Adrenal gland (tissue), 12 donors: ENCODE results near the gene ANGEL1. TPM values are rescaled to one million over a fixed set of nuclear protein-coding genes. Genes with fewer than 3 reads are reported as not detected.
A peak's percentile ranks its signal among the peaks of the same experiment; 100 is the strongest.

Source experiments
- DNase-seq, 7 donors: peaks; one replicate each; pipeline ENCODE4 v3.0.0-alpha.2; 2019 to 2020
- H3K27ac ChIP-seq, 5 donors: fragments of 200-600 bp; sonication (generic) in 4 of 5; 1 replicate in 3 of 5; 2 replicates in 2 of 5; pipeline versions ENCODE4 v1.5.1 to v1.8.0; 2016 to 2020; ENCODE audit warnings: mild to moderate bottlenecking in 1 of 5
- H3K27me3 ChIP-seq: fragments of 200-600 bp; 2 replicates; pipeline ENCODE4 v1.8.0; 2021
- H3K36me3 ChIP-seq, 2 donors: fragments of 200-600 bp; replicated peaks in 1 of 2; 1 replicate in 1 of 2; 2 replicates in 1 of 2; pipeline versions ENCODE4 v1.5.1 to v1.8.0; 2018 to 2022
- H3K4me1 ChIP-seq, 2 donors: fragments of 200-600 bp; replicated peaks in 1 of 2; 1 replicate in 1 of 2; 2 replicates in 1 of 2; pipeline versions ENCODE4 v1.5.1 to v1.8.0; 2018 to 2021
- H3K4me3 ChIP-seq, 4 donors: fragments of 200-600 bp; sonication (generic) in 3 of 4; one replicate each; pipeline ENCODE4 v1.5.1; 2016 to 2018
- H3K9me3 ChIP-seq, 3 donors: fragments of 200-600 bp; sonication (generic) in 1 of 3; replicated peaks in 1 of 3; 1 replicate in 2 of 3; 2 replicates in 1 of 3; pipeline versions ENCODE4 v1.5.1 to v1.8.0; 2016 to 2021
- CTCF ChIP-seq, 6 experiments: fragments of 450-650 bp in 4 of 6; fragments of 200-600 bp in 2 of 6; sonication (generic) in 1 of 6; IDR thresholded peaks; 1 replicate in 5 of 6; 2 replicates in 1 of 6; pipeline versions ENCODE4 v1.5.1 to v1.8.0; 2016 to 2021; ENCODE audit warnings: antibody characterized with exemption in 6 of 6, mild to moderate bottlenecking in 2 of 6, moderate library complexity in 1 of 6
- POLR2A ChIP-seq, 2 donors: fragments of 450-650 bp; IDR thresholded peaks; one replicate each; pipeline ENCODE4 v1.6.1; 2017; ENCODE audit warnings: antibody characterized with exemption in 2 of 2, mild to moderate bottlenecking in 2 of 2, moderate library complexity in 1 of 2
- WGBS, 4 donors: extraction: QIAGEN DNeasy Blood & Tissue Kit in 2 of 4; methylation state at CpG; one replicate each; pipeline versions ENCODE4 v1.1.5 to v1.1.7; 2013 to 2017; 5-methylcytosine and 5-hydroxymethylcytosine counted together
- intact Hi-C, 2 donors: fragments of 100-400 bp; cut with DNase I; formaldehyde crosslinking; loops; one replicate each; pipeline versions ENCODE4 v1.14.1 to v1.15.0; 2022 to 2023
- polyA plus RNA-seq, 3 donors: library from polyadenylated mRNA; stranded (reverse); fragments of 200-250 nt in 2 of 3; fragments of 350-450 nt in 1 of 3; fragmentation: Illumina TruSeq in 1 of 3; extraction: RNeasy Lipid Tissue Mini Kit (QIAGEN cat#74804) in 1 of 3; gene quantifications; one replicate each; pipeline ENCODE4 v1.2.3, GENCODE V29; 2013 to 2014
- total RNA-seq, 9 donors: library from RNA; depleted of rRNA in 4 of 9; stranded (reverse); fragments of >200 nt in 4 of 9; fragments of 120-200 nt in 1 of 9; fragmentation: NEBNext Ultra II Directional in 1 of 9; extraction: Animal tissue kit (Norgen Biotek cat#: 25700) in 1 of 9; gene quantifications; one replicate each; pipeline versions ENCODE4 v1.1.0 to v1.2.4, GENCODE V29; 2013 to 2023
- donor health status: healthy with polysubstance abuse.
- donor health status: Bipolar disorder and iron deficiency.
- donor health status: DM: yes; HTN: yes; CAD: no.
- donor health status: DM: no; HTN: no; CAD: no.
- donor health status: DM: no; HTN: no; CAD: no.
- donor health status: DM: yes; HTN: yes; CAD: no.

ANGEL1 gene
- total and polyA plus RNA-seq, 12 donors: 11.8 to 38.2 (median 25.0) TPM

- Histone ChIP-seq H3K27ac (peak overlapping the region in 3 of 5 donors; percentile 71 to 91 (median 74)), H3K36me3 (no peaks in the 10 kb centered on the region), H3K9me3 (no peaks in the 10 kb centered on the region), H3K4me3 (peak overlapping the region in 3 of 4 donors; percentile 72 to 98 (median 72)), H3K4me1 (peaks cover 29 to 30% of the 10 kb centered on the region in 2 donors), H3K27me3 (no peaks in the 10 kb centered on the region)
- no peak for DNase-seq
- intact Hi-C loops: no loop called here
- WGBS, 4 donors: 45 to 65% (median 52%) methylated on average over 25 to 26 of the region's 26 CpGs
- TF ChIP-seq POLR2A (IDR thresholded peaks at IDR 0.05): no peak
- TF ChIP-seq CTCF (IDR thresholded peaks at IDR 0.05): no peak
Observed at GRCh38 chr14:76760331-76761135, 52.1 kb downstream of the ANGEL1 start.

- intact Hi-C loops: no loop called here
- H3K36me3 ChIP-seq: no peaks in the 10 kb centered on the region
- 73 to 89% (median 84%) methylated on average over 4 of the region's 4 CpGs for WGBS, 4 donors
Observed at GRCh38 chr14:76759589-76759988, 53.1 kb downstream of the ANGEL1 start.

GRCh38 chr14:76756371-76756750, 56.3 kb downstream of the ANGEL1 start:
- no peak for DNase-seq
- Histone ChIP-seq H3K4me1 (peaks cover 4 to 8% of the 10 kb centered on the region in 2 donors), H3K36me3 (no peaks in the 10 kb centered on the region), H3K9me3 (no peaks in the 10 kb centered on the region), H3K4me3 (no peak overlapping the region), H3K27ac (no peak overlapping the region), H3K27me3 (no peaks in the 10 kb centered on the region)
- intact Hi-C loops: no loop called here
- WGBS, 4 donors: 73 to 78% (median 76%) methylated on average over 6 of the region's 6 CpGs
- TF ChIP-seq POLR2A (IDR thresholded peaks at IDR 0.05): no peak
- no peak for TF ChIP-seq CTCF (IDR thresholded peaks at IDR 0.05)

More at GRCh38 chr14:76759589-76759988, 53.1 kb downstream of the ANGEL1 start:
- H3K4me1 ChIP-seq: peaks cover 29 to 30% of the 10 kb centered on the region in 2 donors
- H3K27me3 ChIP-seq: no peaks in the 10 kb centered on the region
- no peak for DNase-seq
- TF ChIP-seq POLR2A (IDR thresholded peaks at IDR 0.05): no peak
- no peak for TF ChIP-seq CTCF (IDR thresholded peaks at IDR 0.05)
- H3K4me3 ChIP-seq: no peak overlapping the region
- no peak overlapping the region for H3K27ac ChIP-seq
- no peaks in the 10 kb centered on the region for H3K9me3 ChIP-seq

- H3K4me3 ChIP-seq: no peak overlapping the region
- no peak for TF ChIP-seq CTCF (IDR thresholded peaks at IDR 0.05)
- H3K27ac ChIP-seq: no peak overlapping the region
- H3K9me3 ChIP-seq: no peaks in the 10 kb centered on the region
- H3K4me1 ChIP-seq: peaks cover 1 to 4% of the 10 kb centered on the region in 2 donors
- WGBS, 4 donors: 61 to 77% (median 70%) methylated on average over 9 of the region's 9 CpGs
- intact Hi-C loops: no loop called here
- no peaks in the 10 kb centered on the region for H3K27me3 ChIP-seq
- no peaks in the 10 kb centered on the region for H3K36me3 ChIP-seq
- DNase-seq: peak in 2 of 7 donors; percentile 35 to 54
Observed at GRCh38 chr14:76755610-76756370, 56.9 kb downstream of the ANGEL1 start.
